GM19023 (cell line): ENCODE data around the gene TANK.
"Not testable (repeated sequence)": the region's sequence is repeated elsewhere in the genome, so short reads cannot be mapped to it uniquely, and the experiment has no call there.

ENCODE experiments used
- ATAC-seq: cut with Tn5 transposase; IDR thresholded peaks from one replicate; pipeline ENCODE4 v1.9.1; 2021; ENCODE audit warnings: mild to moderate bottlenecking, moderate library complexity; ENCODE audit not compliant: unreplicated experiment

The TANK gene

DNA sequence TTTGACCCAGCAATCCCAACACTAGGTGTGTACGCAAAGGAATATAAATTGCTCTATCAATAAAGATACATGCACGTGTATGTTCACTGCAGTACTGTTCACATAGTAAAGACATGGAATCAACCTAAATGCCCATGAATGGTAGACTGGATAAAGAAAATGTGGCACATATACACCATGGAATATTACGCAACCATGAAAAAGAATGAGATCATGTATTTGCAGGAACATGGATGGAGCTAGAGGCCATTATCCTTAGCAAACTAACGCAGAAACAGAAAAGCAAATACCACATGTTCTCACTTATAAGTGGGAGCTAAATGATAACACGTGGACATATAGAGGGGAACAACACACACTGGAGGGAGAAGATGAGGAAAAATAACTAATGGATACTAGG, 27.8 kb upstream of the TANK start:
- ATAC-seq, result not testable (repeated sequence)

DNA sequence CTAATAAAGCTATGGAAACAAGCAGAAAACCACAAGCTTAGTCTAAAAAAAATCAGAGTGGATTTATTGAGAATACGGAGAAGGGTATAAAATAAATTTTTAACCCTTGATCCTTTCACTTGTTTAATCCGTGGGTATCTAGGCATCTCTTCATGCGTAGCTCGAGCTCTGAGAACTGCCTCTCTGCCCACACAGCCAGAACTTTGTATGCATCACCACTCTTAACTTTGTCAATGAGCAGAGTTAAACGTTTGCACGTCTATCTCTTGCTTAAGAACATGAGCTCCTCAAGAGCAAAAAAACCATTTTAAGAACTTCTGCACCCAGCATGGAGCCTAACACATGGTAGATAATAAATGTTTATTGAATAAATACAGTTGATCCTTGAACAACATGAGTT, 26.9 kb upstream of the TANK start:
- ATAC-seq, result no peak

DNA sequence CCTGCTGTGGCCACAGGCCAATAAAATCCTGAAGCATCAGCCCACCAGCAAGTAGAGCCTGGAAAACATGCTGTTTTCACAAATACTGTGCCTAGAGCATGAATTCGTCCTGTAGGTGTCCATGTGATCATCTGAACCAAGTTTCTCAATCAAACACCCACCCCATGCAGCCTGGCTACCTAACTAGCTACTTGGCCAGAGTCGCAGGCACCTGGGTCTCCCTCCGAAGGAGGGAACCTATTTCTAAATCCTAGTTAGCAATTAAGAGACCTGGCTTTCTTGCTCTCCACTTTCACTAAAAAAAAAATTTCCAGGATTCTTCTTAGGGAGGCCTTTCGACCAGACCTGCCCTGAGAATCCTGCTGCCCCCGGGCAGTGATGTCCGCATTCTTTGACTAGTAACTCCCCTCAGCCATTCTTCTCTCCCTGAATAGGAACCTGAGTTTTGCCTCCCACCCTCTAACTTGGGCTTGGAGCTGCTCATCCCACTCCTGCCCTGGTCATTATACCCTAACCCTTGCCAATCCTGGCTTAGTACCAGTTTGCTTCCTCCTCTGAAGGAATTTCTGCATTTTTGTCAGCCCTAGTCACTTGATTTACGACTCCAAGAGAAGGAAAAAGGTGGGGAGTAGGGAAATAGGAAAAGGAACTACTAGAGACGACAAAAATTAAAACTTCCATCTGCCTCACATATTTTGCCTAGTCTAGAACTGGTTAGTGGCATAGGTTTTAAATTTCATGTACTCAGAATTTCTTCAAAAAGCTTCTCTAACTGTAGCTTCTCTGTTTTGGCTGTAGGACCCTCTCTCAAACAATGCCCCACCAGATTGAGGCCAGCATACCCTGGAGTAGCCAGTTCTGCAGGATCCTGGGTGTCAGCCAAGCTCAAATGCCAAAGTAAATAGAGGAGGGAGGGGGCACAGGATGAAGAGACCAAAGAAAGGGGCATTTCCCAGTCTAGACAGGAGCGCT, 25.4 kb upstream of the TANK start:
- ATAC-seq, result no peak

DNA sequence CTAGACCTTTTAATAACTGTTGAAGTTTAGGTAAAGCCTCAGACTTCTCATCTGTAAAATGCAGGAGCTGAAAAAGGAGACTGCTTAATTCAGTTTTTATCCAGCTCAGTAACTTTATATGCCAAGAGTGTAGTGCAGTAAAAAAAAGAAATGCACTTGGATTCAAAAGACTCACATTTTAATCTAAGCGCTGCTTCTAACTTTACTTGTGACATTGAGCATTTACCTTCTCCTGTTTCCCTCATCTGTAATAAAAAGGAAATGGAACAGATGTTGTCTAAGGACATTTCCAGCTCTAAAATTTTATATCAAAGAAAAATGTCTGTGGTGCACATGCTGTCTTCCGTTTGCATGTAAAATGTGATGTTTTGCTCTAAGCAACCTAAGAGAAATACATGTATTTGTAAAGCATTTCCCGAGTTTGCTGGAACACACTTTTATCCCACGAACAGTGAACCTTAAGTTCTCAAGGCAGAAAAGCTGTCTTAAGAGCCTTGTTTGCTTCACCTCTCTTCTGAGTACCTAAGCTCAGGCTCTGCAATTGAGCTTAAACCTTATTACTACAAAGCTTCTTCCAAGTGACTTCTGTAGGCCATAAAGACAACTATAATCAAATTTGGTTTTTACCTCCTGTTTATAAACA, 24.2 kb upstream of the TANK start:
- ATAC-seq, result no peak

DNA sequence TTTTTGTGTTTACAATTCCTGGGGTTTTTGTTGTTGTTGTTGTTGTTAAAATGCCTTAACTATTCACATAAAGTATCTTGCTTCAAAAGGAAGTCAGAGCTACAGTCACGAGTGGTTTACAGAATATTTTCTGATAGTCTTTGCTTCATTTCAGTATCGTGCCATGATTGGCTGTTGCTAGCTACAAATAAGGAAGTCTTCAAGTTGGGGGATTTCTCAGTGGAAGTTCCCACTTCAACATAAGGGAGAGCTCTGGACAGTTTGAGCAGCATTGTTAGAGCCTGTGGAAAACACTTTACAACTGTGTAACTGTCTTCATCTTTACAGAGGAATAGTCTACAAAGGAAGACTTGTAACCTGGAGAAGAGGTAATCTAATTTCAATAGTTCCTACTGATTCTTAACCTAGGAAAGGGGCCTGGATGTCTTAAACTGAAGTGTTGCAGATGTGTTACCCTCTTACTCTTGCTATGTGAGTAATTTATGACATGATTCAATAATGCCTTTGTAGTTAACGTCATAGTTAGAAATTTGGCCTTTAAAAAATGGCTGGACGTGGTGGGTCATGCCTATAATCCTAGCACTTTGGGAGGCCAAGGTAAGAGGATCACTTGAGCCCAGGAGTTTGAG, 23.4 kb upstream of the TANK start:
- ATAC-seq, result peak; percentile 84

DNA sequence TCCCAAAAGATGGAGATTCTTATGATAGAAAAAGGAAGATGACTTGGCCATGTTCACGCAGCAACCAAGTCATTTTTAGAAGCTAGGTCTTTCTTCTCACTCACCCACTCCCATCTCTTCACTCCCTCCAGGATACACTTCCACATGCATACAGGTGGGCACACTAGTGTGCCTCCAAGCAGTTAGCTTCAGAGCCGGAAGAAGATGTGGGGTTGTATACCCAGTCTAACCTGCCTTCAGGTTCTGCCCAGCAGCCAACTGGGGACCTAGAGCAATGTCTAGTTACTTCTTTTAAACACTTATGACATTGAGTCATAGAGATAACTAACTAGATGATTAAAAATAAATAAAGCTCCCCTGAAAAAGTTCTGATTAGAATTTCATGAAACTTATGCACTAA, 21.8 kb upstream of the TANK start:
- ATAC-seq, result no peak

DNA sequence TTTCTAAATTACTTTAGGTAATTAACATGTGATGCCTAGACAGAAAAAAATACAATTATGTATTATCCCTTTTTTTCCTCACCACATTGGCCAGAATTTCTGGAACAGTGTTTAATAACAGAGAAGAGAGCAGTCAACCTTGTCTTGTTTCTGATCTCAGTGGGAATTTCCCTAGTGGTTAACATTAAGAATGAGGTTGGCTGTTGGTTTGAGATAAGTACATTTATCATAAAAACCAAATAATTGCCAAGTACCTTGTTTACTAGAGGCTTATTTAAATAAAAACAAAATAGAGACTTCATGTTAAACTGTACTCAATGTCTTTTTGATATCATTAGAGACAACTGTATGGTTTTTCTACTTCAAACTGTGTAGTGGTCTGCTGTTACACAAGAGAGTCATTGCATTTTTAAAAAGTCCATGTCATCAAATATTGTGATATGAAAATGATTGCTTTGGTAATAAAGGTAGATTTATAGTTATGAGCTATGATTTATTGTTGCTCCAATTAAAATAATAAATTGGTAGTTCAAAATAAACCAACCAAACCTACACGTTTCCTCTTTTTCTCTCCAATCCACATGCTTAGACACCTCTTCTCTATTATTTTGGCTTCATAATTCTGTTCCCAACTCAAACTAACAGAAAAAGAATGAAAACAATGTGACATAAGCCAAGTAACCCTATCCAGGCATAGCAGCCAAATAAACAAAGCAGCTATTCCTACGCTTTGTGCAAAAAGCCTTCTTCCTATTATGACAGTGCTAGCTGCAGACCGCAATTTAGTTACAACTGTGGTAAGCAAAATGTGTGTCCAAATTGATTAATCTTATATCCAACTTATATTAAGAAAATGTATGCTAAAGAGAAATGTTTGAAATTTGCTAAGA, 20.9 kb upstream of the TANK start:
- ATAC-seq, result no peak

DNA sequence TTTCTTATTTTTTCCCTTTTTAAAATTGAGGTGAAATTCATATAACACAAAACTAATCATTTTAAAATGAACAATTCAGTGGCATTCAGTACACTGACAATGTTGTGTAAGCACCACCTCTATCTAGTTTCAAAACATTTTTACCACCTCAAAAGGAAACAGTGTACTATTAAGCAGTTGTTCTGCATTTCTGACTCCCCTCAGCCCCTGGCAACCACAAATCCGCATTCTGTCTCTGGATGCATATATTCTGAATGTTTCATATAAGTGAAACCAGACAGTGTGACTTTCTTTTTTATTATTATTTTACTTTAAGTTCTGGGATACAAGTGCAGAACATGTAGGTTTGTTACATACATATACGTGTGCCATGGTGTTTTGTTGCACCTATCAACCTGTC, 19.2 kb upstream of the TANK start:
- peak; percentile 27 for ATAC-seq

DNA sequence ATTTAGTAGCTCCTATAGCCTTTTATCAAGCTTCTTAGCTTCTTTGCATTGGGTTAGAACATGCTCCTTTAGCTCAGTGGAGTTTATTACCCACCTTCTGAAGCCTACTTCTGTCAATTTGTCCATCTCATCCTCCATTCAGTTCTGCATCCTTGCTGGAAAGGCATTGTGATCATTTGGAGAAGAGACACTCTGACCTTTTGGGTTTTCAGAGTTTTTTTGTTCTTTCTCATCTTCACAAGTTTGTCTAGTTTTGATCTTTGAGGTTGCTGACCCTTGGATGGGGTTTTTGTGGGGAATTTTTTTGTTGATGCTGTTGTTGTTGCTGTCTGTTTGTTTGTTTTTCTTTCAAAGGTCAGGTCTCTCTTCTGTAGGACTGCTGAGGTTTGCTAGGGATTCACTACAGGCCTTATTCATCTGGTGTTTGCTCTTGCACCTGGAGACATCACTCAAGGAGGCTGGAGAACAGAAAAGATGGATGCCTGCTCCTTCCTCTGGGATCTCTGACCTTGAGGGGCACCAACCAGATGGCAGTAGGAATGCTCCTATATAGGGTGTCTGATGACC, 13.9 kb upstream of the TANK start:
- ATAC-seq, result no peak

DNA sequence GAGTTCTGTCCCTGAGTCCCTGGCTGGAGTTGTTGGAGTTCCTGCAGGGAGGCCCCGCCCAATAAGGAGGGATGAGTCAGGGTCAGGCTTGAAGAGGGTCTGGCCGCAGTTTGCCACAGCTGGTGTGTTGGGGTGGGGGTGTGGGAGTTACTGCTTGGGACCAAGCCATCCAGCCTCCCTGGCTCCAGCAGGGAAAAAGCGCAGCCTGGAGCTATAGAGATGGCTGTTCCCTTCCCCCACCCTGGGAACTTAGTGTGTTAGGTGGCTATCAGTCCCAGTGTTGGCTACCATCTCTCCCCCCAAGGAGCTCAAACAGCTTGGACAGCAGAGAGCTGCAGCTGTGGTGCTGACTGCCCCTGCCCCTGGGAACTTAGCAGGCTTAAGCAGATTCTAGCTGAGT, 13.2 kb upstream of the TANK start:
- ATAC-seq, result no peak

DNA sequence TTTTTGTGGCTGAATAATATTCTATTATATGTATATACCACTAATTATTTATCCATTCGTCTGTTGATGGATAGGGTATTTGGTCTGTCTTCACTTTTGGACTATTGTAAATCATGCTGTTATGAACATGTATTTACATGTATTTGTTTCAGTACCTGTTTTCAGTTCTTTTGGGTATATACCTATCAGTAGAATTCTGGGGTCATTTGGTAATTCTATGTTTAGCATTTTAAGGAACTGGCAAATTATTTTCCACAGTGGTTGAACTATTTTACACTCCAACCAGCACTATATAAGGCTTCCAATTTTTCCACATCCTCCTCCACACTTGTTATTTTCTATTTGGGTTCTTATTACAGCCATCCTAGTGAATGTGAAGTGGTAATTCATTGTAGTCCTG, 12.4 kb upstream of the TANK start:
- no peak for ATAC-seq

DNA sequence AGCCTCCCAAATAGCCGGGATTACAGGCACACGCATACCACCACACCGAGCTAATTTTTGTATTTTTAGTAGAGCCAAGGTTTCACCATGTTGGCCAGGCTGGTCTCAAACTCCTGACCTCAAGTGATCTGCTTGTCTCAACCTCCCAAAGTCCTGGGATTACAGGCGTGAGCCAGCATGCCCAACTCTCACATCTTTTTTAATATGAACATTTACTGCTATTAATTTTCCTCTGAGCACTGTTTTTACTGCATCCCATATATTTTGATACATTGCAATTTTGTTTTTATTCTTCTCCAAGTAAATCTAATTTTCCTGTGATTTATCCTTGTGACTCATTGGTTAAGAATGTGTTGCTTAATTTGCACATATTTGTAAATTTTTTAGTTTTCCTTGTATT, 9.5 kb upstream of the TANK start:
- ATAC-seq, result no peak

DNA sequence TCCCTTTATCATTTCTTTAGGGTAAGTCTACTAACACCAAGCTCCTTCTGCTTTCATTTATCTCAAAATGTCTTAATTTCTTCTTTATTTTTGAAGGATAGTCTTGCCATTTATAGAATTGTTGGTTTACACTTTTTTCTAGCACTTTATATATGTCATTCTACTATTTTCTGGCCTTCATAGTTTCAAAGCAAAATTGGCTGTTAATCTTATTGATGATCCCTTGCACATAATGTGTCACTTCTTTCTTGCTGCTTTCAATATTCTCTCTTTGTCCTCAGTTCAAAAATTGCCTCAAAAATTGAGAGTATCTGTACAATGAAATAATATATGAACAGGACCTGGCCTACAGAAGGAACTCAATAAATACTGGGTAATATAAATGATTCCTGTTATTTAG, 7.9 kb upstream of the TANK start:
- no peak for ATAC-seq

DNA sequence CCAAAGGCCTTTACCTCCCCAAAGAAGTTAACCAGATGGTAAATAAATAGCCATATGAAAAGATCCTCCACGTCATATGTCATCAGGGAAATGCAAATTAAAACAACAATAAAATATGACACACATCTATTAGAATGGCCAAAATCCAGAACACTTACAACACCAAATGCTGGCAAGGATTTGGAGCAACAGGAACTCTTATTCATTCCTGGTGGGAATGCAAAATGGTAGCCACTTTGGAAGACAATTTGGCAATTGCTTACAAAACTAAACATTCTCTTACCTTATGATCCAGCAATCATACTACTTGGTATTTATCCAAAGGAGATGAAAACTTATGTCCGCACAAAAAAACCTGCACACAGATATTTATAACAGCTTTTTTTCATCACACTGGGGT, 1.3 kb upstream of the TANK start:
- ATAC-seq, result no peak

DNA sequence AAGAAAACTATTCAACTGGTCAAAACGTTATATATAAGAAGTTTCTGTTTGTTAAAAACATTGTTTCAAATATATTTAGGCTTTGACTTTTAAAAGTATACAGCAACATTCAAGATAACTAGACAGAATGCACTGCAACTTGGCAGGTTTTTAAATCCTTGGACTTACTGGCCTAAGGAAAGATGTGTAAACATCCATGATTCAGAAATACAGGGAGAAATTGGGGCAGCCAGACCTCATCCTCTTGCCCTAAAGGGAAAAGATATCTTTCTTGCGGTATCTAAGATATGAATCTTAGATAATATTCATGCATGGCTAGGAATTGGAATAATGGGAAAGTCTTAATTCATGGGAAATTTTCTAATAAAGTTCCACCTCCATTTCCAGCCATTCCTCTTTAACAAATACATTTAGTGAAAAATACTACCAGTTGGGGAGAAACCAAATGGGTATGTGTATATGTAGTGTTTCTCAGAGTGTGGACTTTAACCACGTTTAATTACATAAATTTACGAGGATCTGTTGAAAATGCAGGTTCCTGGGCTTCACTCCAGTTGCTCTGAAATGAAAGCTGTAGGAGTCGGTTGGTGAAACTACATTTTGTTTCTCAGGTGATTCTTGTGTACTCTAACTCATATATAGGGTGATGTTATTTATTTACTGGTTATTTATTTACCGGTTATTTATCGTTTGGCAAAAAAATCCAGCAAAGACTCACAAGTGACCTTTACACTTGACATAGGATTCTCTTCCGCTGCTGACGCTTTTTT, 587 bp upstream of the TANK start:
- peak; percentile 1 for ATAC-seq

DNA sequence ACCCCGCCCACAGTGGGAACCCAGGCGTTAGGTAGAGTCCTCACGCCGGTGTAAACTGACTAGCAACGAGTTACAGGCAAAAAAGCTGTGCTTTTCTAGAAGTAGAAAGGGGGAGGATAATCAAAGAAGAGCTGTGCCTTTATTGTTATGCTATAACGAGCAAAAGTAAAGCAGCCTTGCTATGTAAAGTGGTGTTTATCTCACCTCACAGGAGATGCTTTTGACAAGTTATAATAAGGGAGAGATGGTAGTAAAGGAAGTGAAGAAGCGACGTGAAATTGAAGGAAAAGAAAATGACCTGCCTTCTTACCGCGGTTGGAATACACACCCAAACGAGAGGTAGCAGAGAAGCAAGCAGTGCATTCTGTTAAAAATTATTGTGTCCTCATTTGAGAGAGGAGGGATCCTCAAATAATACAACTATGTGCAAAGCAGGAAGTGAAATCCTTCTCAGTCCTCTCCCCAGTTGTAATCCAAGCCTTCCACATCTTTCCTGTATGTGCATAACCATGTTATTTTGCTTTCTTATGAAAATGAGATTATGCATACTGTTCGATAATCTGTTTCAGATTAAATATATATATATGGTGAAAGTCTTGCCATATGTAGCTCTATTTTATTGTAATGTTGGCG, 962 bp downstream of the TANK start:
- ATAC-seq, result peak; percentile 42

DNA sequence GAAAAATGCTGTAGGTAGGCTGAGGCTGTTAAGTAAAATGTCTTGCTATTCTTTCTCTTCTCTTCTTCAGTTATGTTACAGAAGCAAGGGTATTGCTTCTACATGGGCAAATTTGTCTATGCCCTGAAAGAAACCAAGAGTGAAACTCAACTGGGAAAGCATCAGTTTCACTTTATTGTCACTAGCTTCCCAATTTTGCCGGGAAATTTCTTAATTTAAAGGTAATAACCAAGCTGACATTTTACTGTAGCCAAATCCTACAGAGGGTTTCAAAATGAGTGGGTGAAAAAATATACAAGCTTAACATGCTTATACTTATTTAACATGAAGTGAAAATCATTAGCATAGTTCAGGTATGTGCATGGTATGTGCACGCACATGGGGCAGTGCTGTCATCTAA, 3.2 kb downstream of the TANK start:
- no peak for ATAC-seq

DNA sequence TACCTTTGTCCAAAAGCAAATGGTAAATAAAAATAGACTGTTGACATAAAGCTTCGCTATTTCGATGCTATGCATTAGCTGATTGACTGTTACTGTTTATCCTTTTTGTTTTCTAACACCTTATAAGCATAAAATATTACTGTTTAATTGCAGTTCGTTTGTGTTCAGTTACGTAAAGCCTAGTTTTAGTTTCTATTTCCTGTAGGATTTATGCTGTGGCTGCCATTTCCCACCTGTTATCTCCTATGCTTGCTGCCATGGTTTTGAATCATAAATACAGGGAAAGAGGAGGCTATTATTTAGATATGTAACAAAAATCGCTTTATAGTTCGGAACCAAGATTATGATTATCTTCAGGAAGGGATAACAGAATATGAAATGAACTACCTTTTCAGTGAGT, 3.9 kb downstream of the TANK start:
- no peak for ATAC-seq

DNA sequence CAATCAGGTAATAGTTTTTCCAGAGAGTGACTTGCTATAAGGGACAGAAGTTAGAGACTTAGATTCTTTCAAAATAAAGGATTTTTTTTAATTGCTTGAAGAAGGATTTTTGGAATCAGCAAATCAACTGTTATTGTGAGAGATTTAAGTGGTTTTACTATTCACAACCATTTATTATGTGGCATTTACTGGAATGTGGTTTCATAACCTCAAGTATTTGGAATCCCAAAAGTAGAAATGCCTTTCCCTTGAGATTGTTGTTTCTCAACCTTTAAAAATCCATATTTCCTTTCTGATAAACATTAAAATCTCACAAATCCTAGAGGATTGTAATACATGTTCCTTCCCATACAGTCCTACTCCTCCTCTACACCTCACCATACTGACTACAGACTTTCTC, 5.0 kb downstream of the TANK start:
- ATAC-seq, result no peak
